Neutrophil (primary cell): Measurements from ENCODE around the gene SLC46A3.
A peak's percentile ranks its signal among the peaks of the same experiment; 100 is the strongest.

ENCODE experiments used
- H3K27ac ChIP-seq: fragments of 200-600 bp; sonication (generic); 2 replicates; pipeline ENCODE4 v1.5.1; 2016; ENCODE audit warnings: mild to moderate bottlenecking, moderate library complexity
- H3K27me3 ChIP-seq: fragments of 200-600 bp; sonication (generic); 2 replicates; pipeline ENCODE4 v1.6.0; 2016; ENCODE audit warnings: mild to moderate bottlenecking
- H3K36me3 ChIP-seq: fragments of 200-600 bp; sonication (generic); 2 replicates; pipeline ENCODE4 v1.5.1; 2017
- H3K4me1 ChIP-seq, 2 experiments: fragments of 200-600 bp in 1 of 2; sonication (generic) in 1 of 2; 1 replicate in 1 of 2; 2 replicates in 1 of 2; pipeline versions ENCODE4 v1.5.1 to v1.6.1; 2013 to 2016; ENCODE audit warnings: low read depth in 1 of 2, low read length in 1 of 2, mild to moderate bottlenecking in 1 of 2, moderate library complexity in 1 of 2; ENCODE audit not compliant: control insufficient read depth in 1 of 2, insufficient read depth in 1 of 2
- H3K4me3 ChIP-seq, 2 experiments: fragments of 200-600 bp in 1 of 2; sonication (generic) in 1 of 2; 1 replicate in 1 of 2; 2 replicates in 1 of 2; pipeline ENCODE4 v1.5.1; 2013 to 2016; ENCODE audit warnings: low read depth in 1 of 2, low read length in 1 of 2, mild to moderate bottlenecking in 1 of 2, moderate library complexity in 1 of 2
- H3K9me3 ChIP-seq: fragments of 200-600 bp; sonication (generic); 2 replicates; pipeline ENCODE4 v1.5.1; 2016
- TF ChIP-seq, protein P1 (sequence below): fragments of 200-600 bp; sonication (generic); IDR thresholded peaks from 2 replicates; pipeline ENCODE4 v1.5.1; 2016; ENCODE audit warnings: antibody characterized with exemption

Gene SLC46A3

DNA sequence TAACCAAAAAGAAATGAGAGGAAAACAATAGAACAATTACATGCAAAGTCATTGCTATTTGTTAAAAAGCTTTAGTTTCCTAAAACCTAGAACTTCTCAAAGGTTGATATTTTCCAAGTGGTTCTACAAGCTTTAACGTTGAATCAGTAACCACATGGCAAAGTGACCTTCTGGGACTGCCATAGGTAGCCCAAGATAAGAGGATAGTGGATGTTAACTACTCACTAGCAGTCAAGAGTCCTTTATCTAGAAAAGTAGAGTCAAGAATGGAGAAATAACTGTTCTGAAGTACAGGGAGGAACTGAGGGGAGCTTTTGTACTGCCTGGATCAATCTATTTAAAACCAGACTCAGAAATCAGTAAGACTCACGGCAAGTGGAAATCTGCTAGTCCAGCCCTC, 9.9 kb upstream of the SLC46A3 start:
- TF ChIP-seq, protein P1, sequence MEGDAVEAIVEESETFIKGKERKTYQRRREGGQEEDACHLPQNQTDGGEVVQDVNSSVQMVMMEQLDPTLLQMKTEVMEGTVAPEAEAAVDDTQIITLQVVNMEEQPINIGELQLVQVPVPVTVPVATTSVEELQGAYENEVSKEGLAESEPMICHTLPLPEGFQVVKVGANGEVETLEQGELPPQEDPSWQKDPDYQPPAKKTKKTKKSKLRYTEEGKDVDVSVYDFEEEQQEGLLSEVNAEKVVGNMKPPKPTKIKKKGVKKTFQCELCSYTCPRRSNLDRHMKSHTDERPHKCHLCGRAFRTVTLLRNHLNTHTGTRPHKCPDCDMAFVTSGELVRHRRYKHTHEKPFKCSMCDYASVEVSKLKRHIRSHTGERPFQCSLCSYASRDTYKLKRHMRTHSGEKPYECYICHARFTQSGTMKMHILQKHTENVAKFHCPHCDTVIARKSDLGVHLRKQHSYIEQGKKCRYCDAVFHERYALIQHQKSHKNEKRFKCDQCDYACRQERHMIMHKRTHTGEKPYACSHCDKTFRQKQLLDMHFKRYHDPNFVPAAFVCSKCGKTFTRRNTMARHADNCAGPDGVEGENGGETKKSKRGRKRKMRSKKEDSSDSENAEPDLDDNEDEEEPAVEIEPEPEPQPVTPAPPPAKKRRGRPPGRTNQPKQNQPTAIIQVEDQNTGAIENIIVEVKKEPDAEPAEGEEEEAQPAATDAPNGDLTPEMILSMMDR, result no peak

DNA sequence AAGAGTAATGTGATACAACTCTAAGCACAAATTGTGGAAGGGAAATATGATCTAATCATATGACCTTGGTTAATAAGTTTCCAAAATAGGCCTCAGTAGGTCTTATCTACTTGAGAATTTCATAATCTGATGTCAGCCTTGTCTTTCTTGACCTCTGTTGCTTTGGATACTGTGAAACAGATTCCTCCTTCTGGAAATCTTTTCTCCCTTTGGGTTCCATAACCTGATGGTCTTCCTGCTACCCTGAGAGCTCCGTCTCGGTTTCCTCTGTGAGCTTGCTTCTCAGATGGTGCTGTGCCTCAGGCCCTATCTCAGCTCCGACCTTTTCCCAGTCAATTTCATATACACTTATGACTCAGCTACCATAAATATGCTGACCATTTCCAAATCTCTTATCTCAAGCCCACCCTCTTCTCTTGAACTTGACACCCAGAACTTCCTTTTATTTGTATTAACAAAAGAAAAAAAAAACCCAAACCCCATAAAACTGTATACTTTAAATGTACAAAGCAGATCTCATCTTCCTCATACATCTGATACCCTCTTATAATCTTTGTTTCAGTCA, 6.4 kb upstream of the SLC46A3 start:
- Histone ChIP-seq H3K27ac (no peak overlapping the region), H3K27me3 (peaks cover 6% of the 10 kb centered on the region), H3K4me3 (no peak overlapping the region), H3K4me1 (no peaks in the 10 kb centered on the region), H3K9me3 (no peaks in the 10 kb centered on the region), H3K36me3 (no peaks in the 10 kb centered on the region)
- TF ChIP-seq, protein P1, result no peak

More for the DNA sequence above, 9.9 kb upstream of the SLC46A3 start:
- Histone ChIP-seq H3K27me3 (no peaks in the 10 kb centered on the region), H3K9me3 (no peaks in the 10 kb centered on the region), H3K4me1 (no peaks in the 10 kb centered on the region), H3K4me3 (no peak overlapping the region), H3K27ac (no peak overlapping the region), H3K36me3 (no peaks in the 10 kb centered on the region)

DNA sequence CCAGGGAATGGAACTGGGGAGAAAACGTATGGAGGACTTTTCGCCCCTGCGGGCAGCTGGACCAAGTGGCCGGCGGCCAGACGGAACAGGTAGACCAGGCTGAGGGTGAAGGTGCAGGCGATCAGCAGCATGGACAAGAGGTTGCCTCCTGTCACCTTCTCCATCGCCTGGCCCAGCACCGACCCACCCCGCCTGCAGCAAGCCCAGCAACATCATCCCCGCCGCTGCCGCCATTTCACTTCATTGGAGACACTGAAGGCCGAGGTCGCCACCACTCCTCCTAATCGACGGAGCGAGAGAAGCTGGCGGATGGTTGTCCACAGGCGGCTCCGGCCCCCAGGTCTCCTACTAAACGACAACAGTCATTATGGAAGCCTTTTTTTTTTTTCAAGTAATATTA, 5.0 kb upstream of the SLC46A3 start:
- Histone ChIP-seq H3K4me1 (peaks cover 4 to 5% of the 10 kb centered on the region in 2 experiments), H3K27ac (no peak overlapping the region), H3K36me3 (no peaks in the 10 kb centered on the region), H3K4me3 (no peak overlapping the region), H3K9me3 (no peaks in the 10 kb centered on the region), H3K27me3 (peaks cover 6% of the 10 kb centered on the region)
- TF ChIP-seq, protein P1, result no peak

DNA sequence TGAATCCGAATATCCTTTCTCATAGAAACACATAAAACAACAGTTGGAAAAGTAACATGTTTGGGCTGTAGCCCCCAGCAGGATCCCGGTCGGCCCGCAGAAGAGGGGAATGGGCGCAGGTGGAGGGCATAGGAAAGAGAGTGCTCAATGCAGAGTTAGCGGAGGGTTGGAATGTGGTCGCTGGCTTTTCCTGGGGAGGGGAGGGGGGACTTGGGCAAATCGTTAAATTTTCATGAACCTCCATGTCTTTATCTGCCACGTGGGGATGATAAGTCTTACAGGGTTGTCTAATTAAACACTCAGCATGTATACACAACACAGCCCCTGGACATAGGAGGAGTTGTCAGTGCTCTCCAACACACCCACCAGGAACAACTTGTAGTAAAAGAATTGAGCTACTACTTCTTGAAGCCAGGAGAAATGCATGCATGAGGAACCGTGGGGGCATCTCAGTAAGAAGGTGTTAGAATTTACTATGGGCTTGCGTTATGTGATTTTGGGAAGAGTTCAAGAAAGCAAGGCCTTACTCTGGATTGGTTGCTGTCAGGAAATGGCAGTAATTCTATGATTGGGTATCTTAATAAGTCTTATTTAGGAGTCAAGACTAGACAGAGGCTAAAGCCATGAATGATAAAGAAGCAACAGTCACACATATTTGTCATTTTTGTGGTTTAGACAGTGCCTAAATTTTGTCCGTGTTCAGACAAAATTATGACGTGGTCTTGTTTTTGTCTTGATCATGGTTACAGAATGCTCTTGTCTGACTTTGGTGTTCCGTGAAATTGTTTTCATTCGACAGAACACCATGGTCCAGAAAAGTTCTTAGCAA, 671 bp upstream of the SLC46A3 start:
- H3K9me3 ChIP-seq, result no peaks in the 10 kb centered on the region
- H3K36me3 ChIP-seq, result no peaks in the 10 kb centered on the region
- peak overlapping the region; percentile 71 to 92 for H3K4me3 ChIP-seq
- H3K4me1 ChIP-seq, result peaks cover 12 to 23% of the 10 kb centered on the region in 2 experiments
- TF ChIP-seq, protein P1, result no peak
- peaks cover 6% of the 10 kb centered on the region for H3K27me3 ChIP-seq
- H3K27ac ChIP-seq, result peak overlapping the region; percentile 93

DNA sequence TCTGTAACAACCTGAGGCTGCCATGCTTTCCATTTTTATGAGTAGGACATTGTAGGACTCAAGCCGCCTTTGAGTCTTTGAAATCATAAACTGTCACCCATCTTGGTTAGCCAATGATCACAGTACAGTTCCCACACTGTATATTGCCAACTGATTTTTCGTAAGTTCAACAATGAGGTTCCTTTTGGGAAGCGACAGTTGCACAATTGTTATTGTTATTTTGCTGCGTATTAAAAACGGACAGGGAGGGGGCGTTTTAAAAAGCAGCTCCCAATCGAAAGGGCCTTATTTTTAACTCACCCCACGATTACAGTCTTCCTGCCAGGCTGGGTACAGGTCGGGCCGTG, 601 bp downstream of the SLC46A3 start:
- Histone ChIP-seq H3K4me3 (peak overlapping the region; percentile 71 to 92), H3K9me3 (no peaks in the 10 kb centered on the region), H3K36me3 (no peaks in the 10 kb centered on the region), H3K27me3 (peaks cover 6% of the 10 kb centered on the region), H3K4me1 (peaks cover 12 to 23% of the 10 kb centered on the region in 2 experiments), H3K27ac (peak overlapping the region; percentile 93)
- TF ChIP-seq, protein P1, result no peak
